Stimulated activated CD8-positive, alpha-beta memory T cell treated with anti-CD3 and anti-CD28 coated beads, Interleukin-7, amount 100 ng/mL, for 48 hours (primary cell): ENCODE data around the gene CDADC1.
"Not testable (repeated sequence)": the region's sequence is repeated elsewhere in the genome, so short reads cannot be mapped to it uniquely, and the experiment has no call there.

Experiments
- DNase-seq, 2 donors: peaks; one replicate each; pipeline ENCODE4 v3.0.0-alpha.2; 2020; ENCODE audit warnings: low read depth in 1 of 2; ENCODE audit errors: extremely low read depth in 1 of 2

Gene CDADC1

DNA sequence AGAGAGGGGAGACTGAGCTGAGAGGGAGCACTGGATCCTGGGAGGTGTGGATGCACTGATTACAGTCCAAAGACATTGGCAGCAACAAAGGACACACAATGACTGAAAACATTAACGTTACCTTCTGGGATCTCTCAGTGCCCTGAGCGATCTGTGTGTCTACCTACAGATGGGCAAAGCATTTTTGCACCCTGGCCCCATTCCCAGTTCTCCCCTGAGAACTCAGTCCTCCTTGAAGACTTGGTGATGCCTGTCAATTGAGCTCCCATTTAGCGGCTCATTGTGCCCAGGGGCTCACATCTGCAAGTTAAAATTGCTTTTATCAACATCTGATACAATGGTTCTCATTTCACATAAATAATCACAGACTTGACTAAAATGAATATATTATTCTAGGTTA is 62.5 kb downstream of the CDADC1 start:
- no peak for DNase-seq

GRCh38 chr13:49311816-49312215 is 64.1 kb downstream of the CDADC1 start:
- no peak for DNase-seq

DNA sequence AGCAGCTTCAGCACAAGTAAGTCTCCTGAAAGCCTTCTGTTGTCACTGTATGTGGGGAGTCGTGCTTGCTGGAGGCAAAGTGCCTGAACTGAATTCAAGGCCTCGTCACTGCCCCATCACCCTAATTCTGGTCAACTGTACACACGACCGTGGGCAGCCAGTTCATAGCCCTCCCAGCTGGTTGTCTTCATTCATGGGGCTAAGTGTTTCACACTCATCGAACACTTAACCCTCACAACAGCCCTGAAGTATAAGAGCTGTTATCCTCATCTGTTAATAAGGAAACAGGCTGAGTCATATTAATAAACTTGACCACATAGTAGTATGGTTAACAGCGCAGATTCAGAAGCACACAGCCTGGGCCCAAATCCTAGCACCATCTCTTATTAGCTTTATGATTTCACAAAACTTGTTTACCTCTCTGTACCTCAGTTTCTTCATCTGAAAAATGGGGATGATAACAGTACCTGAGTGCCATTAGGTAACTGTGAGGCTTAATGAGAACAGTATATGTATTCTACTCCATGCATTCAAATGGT is 66.7 kb downstream of the CDADC1 start:
- DNase-seq: no peak

- DNase-seq: no peak
Observed at GRCh38 chr13:49315036-49315565, 67.4 kb downstream of the CDADC1 start.

DNA sequence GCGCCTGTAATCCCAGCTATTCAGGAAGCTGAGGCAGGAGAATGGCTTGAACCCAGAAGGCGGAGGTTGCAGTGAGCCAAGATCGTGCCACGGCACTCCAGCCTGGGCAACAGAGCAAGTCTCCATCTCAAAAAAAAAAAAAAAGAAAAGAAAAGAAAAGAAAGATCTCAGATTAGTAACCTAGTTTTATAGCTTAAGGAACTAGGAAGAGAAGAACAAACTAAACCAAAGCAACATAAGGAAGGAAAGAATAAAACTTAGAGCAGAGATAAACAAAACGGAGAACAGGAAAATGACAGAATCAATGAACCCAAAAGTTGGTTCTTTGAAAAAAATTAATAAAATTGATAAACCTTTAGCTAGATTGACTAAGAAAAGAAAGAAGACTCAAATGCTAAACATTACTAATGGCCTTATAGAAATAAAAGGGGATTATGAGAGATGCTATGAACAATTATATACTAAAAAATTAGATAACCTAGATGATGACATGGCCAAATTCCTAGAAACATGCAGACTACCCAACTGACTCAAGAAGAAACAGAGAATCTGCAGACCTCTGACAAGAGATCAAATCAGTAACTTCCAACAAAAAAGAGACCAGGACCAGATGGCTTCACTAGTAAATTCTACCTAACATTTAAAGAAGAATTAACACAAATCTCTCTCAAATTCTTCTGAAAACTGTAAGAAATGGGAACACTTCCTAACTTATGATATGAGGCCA is 68.2 kb downstream of the CDADC1 start:
- no peak for DNase-seq

- DNase-seq: no peak
Observed at GRCh38 chr13:49319551-49319950, 71.8 kb downstream of the CDADC1 start.

DNA sequence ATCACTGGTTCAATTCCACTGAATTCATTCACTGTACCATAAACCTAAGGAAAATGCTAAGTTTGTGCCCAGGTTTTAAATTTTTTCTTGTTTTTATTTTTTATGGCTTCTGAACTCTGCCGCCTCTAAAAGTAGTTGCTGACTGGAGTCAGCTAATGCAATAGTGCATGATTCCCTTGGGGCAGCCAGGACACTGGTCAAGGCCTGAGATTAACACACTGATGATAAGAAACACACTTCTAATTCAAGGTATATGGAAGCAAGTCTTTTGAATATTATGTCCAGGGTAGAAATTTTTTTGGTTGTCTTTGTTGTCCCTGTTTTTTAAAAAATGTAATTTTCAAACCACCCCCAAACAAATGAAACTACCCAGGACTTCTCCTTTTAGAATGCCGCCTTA is 72.2 kb downstream of the CDADC1 start:
- no peak for DNase-seq

GRCh38 chr13:49320975-49321374 is 73.2 kb downstream of the CDADC1 start:
- no peak for DNase-seq

- DNase-seq: no peak
Observed at GRCh38 chr13:49322702-49323101, 75.0 kb downstream of the CDADC1 start.

DNA sequence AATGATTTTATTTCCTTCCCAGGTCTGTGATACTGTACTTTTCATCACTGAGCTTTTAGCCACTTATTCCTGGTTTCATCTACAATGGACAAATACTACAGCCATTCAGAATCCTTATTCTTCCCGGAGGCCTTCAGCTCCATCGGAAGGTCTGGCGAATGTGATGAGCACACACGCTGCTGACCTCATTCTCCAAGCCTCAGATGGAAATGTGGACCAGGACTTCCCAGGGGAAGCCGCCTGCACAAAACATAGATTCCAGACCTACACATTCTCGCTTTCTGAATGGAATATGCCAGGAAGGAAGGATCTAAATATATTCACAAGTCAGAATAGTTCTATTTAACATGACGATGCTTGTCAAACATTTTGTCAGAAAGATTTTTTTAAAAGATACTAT is 75.6 kb downstream of the CDADC1 start:
- no peak for DNase-seq

DNA sequence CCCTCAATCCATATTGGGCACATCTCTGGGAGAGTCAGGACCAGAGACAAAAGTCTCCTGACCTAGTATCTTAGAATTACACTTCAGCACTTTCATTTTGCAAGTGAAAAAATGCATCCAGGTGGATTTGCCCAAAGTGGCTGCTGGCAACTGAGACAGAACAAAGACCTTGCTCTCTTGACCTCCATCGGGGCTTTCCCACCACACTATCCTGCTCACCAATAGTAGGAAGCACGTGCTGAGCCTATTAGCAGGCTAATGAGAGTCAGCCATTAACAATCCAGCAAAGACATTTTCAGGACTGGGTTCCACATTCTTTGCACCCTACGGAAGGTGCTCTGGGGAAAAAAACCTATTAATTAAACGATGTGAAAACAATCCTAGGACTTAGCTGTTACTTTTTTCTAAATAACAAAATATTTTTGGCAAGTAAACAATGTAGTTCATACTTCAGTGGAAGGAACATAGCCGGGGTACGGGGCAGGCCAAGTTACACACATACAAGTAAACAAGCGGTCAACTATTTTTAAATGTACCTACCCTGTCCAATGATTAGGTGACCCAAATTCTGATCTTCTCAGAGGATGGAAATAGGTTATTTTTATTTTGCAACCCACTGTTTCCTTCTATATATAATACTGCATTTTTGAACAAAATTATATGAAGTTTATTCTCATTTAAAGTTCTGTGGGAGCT is 78.6 kb downstream of the CDADC1 start:
- no peak for DNase-seq

DNA sequence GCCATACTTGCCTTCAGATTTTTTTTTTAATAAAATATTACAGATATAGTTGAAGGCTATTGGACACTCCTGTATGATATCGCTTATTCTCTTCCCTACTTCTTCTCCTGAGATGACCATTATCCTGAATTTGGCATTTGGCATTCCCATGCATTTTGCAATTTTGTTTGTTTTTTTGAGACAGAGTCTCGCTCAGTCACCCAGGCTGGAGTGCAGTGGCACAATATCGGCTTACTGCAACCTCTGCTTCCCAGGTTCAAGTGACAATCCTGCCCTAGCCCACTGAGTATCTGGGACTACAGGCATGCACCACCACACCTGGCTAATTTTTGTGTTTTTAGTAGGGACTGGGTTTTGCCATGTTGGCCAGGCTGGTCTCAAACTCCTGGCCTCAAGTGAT is 79.4 kb downstream of the CDADC1 start:
- DNase-seq: not testable (repeated sequence)

- DNase-seq: no peak
Observed at GRCh38 chr13:49329831-49330545, 82.3 kb downstream of the CDADC1 start.

GRCh38 chr13:49330546-49330864 is 82.8 kb downstream of the CDADC1 start:
- no peak for DNase-seq

DNA sequence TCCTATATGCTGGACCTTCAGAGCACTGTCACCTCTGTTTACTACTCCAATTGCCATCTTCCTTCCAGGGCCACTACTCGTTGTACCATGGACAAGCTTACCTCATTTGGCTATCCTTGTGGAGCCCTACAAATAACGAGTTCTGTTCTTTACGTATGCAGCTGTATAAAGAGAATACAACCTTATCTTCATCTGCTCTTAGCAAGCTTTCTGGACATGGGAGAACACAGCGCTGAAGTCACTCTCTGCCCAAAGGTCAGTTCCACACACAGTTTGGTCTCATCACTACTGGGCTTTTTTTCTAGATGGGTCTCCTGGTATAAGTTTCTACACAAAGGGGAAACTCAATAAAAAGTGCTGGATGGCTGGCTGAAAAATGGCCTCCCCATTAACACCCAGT is 88.9 kb downstream of the CDADC1 start:
- no peak for DNase-seq

- DNase-seq: no peak
Observed at GRCh38 chr13:49340161-49340560, 92.4 kb downstream of the CDADC1 start.

GRCh38 chr13:49341517-49341916 is 93.8 kb downstream of the CDADC1 start:
- no peak for DNase-seq

DNA sequence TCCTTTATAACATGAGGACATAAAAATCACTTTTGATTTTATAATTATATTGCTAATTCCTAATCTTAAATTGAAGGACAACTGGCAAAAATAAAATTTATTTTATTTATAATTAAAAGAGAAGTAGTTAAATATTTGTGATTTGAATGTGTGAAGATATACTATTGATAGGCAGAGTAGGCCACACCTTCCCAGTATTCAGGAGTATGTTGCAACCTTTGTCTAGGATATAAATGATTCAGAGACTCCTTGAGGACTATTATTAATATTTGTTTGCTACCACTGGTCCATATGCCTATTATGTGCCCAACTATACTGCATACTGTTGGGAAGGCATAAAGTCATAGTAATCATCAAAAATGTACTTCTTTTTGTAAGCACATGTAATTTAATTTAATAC is 94.2 kb downstream of the CDADC1 start:
- no peak for DNase-seq

DNA sequence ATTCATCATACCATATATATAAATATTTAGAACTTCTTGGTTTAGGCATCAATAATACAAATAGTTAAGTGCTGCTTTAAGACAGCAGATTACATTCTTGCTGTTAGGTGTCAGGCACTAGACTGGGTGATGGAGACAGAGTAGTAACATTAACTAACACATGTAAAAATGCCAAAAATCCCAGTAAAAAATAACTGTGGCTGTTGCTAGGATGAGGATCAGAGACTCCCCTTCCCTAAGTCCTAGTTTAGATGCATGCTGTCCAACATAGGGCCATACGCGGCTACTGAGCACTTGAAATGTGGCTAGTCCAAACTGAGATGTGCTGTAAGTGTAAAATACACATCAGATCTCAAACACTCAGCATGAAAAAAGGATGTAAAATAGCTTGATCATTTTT is 94.7 kb downstream of the CDADC1 start:
- DNase-seq: no peak
